ENCODE results near the gene ITGA7.

ITGA7 gene

DNA sequence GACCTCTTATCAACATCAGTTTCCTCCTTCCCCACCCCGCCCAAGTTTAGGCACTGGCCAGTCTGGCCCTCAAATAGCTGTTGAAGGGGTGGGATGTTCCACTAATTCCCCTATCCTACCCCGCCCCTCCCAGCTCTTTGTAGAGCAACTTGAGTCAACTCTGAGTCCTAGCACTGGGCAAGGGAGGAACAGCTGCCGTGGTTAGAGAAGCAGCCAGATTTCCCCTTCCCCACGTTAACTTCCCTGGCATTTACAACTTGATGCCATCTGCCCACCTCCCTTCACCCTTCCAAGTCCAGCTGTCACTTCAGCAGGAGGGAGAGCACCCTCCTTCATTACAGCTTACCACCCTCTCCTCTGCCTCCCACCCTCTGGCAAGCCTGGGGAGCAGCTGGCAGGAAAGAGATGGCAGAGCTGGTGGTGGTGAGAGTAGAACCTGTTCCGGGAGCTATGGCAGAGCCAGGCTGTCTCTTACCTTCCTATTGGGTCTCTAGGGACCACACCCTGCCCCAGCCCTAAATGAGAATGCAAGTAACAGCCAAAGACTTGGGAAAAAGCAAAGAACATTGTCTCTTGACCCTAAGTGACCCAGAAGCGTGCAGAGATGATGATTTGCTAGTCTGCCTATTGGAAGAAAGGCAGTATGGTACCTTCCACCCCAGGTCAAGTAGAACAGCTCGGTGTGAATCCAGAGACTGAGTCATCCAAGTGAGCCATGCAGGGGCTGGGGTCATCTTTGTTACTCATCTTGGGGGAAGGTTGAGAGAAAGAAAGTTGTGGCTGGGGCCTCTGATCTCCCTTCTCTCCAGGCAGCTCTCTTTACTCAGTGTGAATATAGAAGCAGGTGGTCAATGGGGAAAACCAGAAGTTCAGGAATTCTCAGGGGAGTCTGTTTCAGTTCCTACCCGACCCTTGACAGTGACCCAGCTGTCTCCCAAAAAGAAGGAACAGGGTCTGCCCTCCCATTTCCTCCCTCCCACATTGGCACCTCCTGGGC, 9.6 kb upstream of the ITGA7 start:
- DNase-seq = no peak

DNA sequence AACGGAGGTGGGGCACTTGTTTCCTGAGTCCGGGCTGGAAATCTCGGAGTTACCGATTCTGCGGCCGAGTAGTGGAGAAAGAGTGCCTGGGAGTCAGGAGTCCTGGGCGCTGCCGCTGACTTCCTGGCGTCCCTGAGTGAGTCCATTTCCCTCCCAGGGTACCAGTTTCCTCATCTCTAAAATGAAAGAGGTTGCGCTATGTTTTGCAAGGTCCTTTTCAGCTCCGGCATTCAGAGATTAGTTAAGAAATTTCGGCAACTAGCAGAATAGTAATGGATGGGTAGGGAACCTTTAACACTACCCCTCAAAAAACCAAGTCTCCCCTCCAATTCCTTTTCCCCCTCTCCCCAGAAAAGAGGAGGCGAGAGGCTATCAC, 8.9 kb upstream of the ITGA7 start:
- peak; percentile 87 to 91 for DNase-seq

- DNase-seq = peak; percentile 87 to 91
Measured at GRCh38 chr12:55715833-55716581, 8.3 kb upstream of the ITGA7 start, which contains the start of gene BLOC1S1. Gene BLOC1S1 (plus strand): TSS chr12:55716046. CDS start chr12:55716052, 6 bp downstream.

DNA sequence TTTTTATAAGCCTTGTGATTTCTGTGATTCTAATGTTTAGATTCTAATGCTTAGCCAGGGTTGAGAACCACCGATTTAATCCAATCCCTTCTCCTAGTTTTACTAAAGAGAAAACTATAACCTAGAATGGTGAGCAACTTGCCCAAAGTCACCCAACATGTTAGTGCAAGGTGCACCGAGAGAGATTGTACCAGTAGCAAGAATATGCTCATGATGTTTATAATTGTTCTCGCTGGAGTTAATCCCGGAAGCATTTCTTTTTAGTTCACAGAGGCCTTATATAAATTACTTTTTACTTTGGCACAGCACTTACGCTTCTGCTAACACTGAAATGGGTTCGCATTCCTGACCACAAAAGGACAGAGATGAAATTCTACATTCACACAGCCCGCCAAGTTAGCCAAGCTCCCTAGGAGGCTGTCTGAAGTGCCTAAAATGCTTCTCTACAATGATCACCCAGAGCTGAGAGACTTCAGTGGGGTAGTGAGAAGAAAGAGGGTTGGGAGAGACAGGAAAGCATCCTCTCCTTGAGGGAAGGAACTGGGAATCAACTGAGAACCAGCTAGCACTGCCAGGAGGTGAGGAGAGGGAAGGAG, 7.6 kb upstream of the ITGA7 start:
- no peak for DNase-seq

DNA sequence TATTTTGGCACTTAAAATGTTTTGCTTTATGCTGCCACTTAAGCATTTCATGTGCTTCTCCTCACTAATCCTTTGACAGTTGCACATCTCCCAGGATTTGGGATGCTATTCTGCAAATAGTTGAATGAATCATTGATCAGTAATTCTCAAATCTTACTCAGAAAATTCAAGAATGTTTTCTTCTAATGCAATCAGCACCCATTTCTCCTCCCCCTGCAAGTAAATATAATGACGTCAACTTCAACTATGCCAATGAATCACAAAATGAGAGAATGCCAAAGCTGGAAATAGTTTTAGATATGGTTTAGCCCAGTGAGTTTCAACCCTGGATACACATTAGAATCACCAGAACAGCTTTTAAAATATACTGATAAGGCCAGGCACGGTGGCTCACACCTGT, 6.0 kb upstream of the ITGA7 start:
- DNase-seq = no peak

- DNase-seq = no peak
Measured at GRCh38 chr12:55712700-55713415, 5.2 kb upstream of the ITGA7 start.

DNA sequence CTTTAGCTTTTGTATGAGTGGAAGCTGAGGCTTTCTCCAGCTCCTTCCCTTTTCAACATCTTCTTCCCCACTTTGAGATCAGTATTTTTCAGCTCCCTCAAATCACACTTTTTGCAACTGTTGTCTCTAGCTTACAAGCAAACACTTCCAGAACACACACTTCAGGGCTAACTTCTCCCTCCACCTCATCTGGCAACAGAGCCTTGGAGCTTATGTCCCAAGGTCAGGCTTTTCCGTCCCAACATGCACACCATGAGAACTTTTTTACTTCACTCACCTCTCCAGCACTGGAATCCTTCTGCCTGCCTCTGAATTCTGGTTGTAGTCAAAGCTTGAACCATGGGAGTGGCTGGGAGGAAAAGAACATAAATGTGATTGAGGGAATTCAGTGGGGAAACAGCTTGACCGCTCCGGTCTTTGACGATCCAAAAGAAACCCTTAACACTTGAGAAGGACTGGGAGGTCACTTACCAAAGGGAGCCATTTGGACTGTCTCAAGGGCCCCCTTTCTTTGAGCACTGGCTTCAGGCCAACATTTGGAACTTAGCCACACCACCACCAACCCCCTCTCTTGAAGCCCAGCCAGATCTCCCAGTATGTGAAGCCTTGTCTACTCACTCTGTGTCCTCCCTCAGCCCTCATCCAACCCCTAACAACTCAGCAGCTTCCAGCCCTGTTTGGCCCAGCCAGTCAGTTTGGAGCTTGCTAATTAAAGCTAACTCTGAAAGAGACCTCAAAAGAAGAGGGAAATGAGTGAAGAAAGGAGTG, 4.3 kb upstream of the ITGA7 start:
- no peak for DNase-seq

DNA sequence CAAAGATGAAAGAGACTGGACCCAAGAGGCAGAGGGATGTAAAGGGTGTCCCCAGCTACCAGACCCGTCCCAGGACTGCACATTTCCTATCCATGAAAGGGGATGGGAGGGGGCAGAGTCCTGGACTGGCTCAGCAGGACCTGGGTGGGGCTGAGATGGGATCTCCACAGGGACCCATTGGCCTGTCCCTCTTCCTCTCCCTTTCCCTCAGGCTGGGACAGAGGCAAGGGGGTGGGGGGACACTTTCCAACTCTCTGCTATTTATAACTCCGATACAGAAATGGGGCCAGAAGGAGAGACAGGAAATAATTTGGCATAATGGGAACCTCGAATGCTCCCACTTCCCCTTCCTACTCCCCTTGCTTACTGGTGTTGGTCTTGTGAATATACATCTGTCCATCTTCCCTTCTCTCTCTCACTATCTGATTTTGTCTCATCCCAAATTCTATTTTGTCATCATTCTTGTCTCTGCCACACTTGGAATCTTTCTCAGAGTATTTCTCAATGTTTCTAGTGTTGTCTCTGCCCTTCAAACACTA, 1.1 kb upstream of the ITGA7 start:
- peak; percentile 11 to 28 for DNase-seq

DNA sequence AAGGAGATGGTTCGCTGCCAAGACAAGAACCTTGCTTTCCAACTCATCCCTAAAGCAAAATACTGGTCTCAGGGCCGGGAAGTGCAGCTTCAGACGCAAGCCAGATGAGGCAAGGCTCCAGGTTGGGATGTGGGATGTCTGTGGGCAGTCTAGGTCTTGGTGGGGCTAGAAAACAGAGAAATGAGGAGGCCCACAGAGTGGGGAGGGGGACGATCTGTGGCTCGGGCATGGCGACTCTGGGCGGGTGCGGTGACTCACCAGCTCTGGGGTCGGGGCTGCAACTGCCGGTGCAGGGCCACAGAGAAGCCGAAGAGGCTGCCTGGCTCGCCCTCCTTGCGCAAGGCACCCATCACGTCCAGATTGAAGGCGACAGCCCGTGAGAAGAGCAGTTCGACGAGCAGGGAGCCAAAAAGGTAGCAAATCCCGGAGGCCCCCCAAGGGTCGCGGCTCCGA, 459 bp downstream of the ITGA7 start:
- DNase-seq = peak; percentile 34 to 40

DNA sequence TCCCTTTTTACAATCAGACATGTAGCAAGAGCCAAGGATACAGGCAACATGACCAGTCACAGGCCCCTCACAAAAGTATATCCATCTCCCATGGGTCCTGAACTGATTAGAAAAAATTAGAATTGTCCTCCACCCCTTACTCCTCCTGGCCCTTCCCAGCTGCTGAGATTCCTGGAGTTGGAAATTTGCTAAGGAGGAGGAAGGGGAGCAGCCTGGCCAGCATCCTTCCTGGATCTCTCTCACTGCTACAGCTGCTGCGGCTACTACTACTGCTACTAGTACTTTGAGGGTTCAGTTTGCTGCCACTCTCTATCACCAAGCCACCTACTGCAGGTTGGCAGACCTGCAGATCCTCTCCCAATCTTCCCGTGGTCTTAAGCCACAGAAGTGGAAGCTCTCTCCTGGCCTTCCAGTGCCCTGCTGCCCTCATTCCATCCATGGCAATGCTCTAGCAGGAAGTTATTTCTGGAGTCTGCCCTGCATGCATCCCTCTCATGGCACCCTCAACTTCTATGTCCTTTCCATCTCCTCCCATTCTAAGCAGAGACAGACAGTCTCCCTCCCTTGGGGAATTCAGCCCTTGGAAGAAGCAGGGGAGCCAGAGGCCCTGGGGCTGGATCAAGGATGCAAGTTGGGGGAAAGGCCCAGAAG, 1.0 kb downstream of the ITGA7 start:
- DNase-seq = no peak

DNA sequence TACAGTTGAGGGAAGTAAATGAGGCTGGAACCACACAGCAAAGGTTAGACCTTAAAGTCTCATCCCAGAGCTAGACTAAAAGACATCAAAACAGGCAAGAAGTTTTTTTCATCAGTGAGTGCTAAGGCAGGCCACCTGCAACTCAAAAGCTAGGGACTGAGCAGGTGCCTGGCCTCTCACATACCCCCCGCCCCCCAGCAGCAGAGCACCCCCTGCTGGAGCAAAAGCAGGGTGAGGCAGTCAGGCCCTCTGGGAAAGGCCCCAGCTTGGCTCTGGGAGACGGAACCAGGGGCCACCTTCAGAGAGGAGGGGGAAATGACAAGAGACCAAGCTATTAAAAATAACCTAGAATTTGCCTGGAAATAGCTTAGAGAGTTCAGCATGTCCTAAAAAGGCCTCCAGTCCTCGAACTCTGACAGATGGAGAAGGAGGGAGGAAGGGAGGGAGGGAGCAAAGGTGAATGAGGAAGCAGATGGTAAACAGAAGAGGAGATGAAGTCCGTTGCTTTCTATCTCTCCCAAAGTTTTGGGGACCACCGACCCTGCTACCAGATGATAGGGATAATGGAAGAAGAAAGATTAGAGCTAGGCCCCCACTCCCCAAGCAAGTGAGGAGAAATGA, 1.8 kb downstream of the ITGA7 start:
- DNase-seq = no peak

DNA sequence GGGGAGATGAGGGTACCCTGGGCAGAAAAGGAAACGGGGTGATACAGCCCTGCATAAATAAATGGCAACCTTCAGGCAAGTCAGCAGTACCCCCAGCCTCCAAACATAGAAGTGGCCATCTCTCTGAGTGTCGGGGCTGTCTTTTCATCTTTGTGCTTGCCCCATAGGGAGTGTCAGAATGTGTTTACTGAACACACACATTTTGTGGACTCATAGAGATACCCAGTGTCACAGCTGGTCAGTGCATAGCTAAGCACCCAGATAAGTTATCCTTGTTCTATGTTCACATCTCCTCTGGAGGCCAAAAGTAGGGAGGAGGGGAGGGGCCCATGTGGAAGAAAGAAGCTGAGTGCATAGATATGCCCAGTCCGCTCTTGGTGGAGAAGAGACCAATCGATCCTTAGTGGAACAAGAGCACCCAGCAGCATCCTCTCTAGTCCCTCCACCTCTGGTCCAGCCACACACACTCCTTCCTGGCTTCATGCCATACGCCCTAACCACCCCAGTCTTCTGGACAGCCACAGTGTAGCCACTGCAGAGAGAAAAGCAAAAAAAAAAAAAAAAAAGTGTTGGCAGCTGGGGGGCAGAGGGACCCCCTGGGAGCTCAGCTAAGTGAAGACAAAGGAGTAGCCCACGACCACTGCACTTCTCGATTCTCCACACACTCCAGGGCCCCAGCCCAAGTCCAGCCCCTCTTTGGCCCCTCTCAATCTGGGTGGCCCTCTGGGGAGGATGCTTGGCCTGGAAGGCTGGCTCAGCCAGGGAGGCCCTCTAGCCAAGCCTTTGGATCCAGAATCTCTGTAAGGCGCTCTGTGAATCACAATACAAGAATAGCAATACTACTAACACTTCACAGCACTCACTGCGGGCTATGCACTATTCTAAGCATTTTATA, 2.6 kb downstream of the ITGA7 start:
- DNase-seq = no peak

GRCh38 chr12:55703901-55704761, 3.6 kb downstream of the ITGA7 start:
- DNase-seq = no peak

DNA sequence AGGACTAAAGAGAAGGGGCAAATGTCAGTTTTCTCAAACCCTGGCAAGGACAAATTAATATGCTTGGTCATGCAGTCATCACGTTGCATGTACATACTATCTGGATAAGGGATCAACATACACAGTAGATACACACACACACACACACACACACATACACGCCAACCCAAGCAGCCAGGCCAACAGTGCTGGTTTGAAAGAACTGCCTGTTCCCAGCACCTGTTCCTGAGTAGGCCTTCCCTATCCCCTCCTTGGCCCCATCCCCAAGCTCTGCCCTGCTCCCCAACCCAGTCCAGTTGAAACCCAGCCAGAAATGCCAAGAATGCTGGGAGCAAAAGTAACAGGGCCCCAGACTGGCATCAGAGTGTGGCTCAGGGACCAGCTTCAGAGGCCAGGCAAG, 4.4 kb downstream of the ITGA7 start:
- no peak for DNase-seq

DNA sequence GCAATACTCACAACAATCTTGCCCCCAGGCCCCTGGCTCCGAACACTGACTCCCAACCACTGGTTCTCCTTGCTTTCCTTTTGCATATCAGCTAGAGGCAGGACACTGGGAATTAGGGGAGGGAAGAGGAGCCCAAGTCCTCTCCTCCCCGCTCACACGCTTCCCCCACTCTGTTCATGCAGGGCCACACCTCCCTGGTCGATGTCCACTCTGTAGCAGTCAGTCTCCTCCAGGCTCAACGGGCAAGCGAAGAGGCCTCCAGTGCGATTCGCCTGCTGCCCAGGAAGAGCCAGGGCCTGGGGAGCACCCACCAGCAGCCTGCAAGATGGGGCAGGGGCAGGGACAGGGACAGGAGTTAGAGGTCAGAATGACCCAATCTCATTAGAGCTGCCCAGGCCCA, 4.8 kb downstream of the ITGA7 start:
- DNase-seq = no peak

GRCh38 chr12:55700255-55701018, 7.3 kb downstream of the ITGA7 start:
- peak; percentile 64 to 70 for DNase-seq

DNA sequence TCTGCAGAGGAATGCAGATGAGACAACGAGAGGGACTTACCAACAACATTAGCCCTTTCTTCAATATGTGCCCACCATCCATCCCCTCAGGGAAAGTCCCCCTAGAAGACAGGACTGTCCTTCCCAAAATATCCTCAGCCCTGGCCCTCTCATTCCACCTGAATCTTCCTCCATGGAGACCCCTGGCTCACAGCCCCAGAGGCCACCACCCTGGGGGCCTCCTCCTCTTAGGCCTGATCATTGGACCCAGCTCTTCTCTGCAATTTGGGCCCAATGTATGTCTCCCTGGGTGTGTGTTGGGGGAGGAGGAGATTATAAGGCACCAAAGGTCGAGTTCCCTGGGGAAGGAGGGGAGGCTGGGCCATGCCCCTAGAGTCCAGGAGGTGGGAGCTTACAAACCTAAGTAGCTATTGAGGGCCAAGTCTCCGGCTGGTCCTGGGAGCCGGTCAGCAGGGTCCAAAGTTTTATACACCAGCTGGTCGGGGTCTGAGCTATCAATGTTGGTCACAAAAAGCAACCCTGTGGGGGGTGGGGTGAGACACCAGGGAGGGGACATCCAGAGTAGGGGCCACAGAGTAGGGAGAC, 8.1 kb downstream of the ITGA7 start:
- DNase-seq = no peak
